ENCODE measurements around the gene INTS3.
A peak's percentile ranks its signal among the peaks of the same experiment; 100 is the strongest.

Gene INTS3

GRCh38 chr1:153727463-153728304 is at the start of gene INTS3:
Gene INTS3 (plus strand): TSS chr1:153728050. CDS start chr1:153728635, 585 bp downstream.
- peak; percentile 100 for DNase-seq (ENCODE audit: low read depth, low spot score)

- DNase-seq (ENCODE audit: low read depth, low spot score): peak; percentile 39
These were observed 49.1 kb upstream of the INTS3 start, which contains the start of gene NPR1 for GRCh38 chr1:153678519-153679336. Gene NPR1 (plus strand): TSS chr1:153678688. CDS start chr1:153679109, 421 bp downstream.

- peak; percentile 54 for DNase-seq (ENCODE audit: low read depth, low spot score)
These were observed 48.3 kb upstream of the INTS3 start for GRCh38 chr1:153679337-153680119.

GRCh38 chr1:153680120-153680403 is 47.8 kb upstream of the INTS3 start:
- DNase-seq (ENCODE audit: low read depth, low spot score): no peak

- DNase-seq (ENCODE audit: low read depth, low spot score): no peak
These were observed 45.1 kb upstream of the INTS3 start for GRCh38 chr1:153682730-153683129.

- DNase-seq (ENCODE audit: low read depth, low spot score): no peak
These were observed 44.0 kb upstream of the INTS3 start for GRCh38 chr1:153683854-153684253.

- DNase-seq (ENCODE audit: low read depth, low spot score): no peak
These were observed 43.0 kb upstream of the INTS3 start for GRCh38 chr1:153684892-153685291.

- DNase-seq (ENCODE audit: low read depth, low spot score): no peak
These were observed 42.1 kb upstream of the INTS3 start for GRCh38 chr1:153685544-153686340.

GRCh38 chr1:153687346-153688125 is 40.3 kb upstream of the INTS3 start:
- DNase-seq (ENCODE audit: low read depth, low spot score): no peak

GRCh38 chr1:153688276-153688675 is 39.6 kb upstream of the INTS3 start:
- no peak for DNase-seq (ENCODE audit: low read depth, low spot score)

GRCh38 chr1:153688736-153689328 is 39.0 kb upstream of the INTS3 start:
- peak; percentile 68 for DNase-seq (ENCODE audit: low read depth, low spot score)

GRCh38 chr1:153693466-153693865 is 34.4 kb upstream of the INTS3 start:
- DNase-seq (ENCODE audit: low read depth, low spot score): no peak

- DNase-seq (ENCODE audit: low read depth, low spot score): no peak
These were observed 31.1 kb upstream of the INTS3 start for GRCh38 chr1:153696741-153697140.

GRCh38 chr1:153697191-153698019 is 30.4 kb upstream of the INTS3 start:
- peak; percentile 92 for DNase-seq (ENCODE audit: low read depth, low spot score)

- no peak for DNase-seq (ENCODE audit: low read depth, low spot score)
These were observed 29.6 kb upstream of the INTS3 start for GRCh38 chr1:153698020-153698922.

- DNase-seq (ENCODE audit: low read depth, low spot score): no peak
These were observed 28.7 kb upstream of the INTS3 start for GRCh38 chr1:153698923-153699714.

GRCh38 chr1:153699768-153700167 is 28.1 kb upstream of the INTS3 start:
- no peak for DNase-seq (ENCODE audit: low read depth, low spot score)
